Lung (tissue), 12 donors: ENCODE results near the gene PPARD. TPM values are rescaled to one million over a fixed set of nuclear protein-coding genes. Genes with fewer than 3 reads are reported as not detected.

ENCODE experiments used
- ATAC-seq: fragments of 200-7000 bp; cut with Tn5 transposase; one replicate; pipeline ENCODE4 v1.9.1; 2020; ENCODE audit warnings: moderate number of reproducible peaks; ENCODE audit not compliant: insufficient read depth, low FRiP score
- DNase-seq, 3 donors: peaks; one replicate each; pipeline ENCODE4 v3.0.0-alpha.2; 2013 to 2017
- H3K27ac ChIP-seq, 2 donors: one replicate each; pipeline ENCODE4 v1.5.1; 2013; ENCODE audit warnings: mild to moderate bottlenecking in 2 of 2, moderate library complexity in 2 of 2, control low read depth in 1 of 2, inconsistent platforms in 1 of 2, low read depth in 1 of 2, low read length in 1 of 2
- H3K27me3 ChIP-seq, 3 donors: one replicate each; pipeline ENCODE4 v1.5.1; 2013; ENCODE audit warnings: low read length in 2 of 3; ENCODE audit not compliant: control insufficient read depth in 3 of 3, insufficient read depth in 3 of 3
- H3K36me3 ChIP-seq, 4 donors: one replicate each; pipeline ENCODE4 v1.5.1; 2013; ENCODE audit warnings: low read length in 4 of 4, mild to moderate bottlenecking in 1 of 4, moderate library complexity in 1 of 4; ENCODE audit not compliant: control insufficient read depth in 4 of 4, insufficient read depth in 4 of 4
- H3K4me1 ChIP-seq, 5 donors: one replicate each; pipeline ENCODE4 v1.5.1; 2013; ENCODE audit warnings: low read length in 5 of 5, mild to moderate bottlenecking in 2 of 5, moderate library complexity in 1 of 5; ENCODE audit not compliant: control insufficient read depth in 5 of 5, insufficient read depth in 5 of 5
- H3K4me3 ChIP-seq: one replicate; pipeline ENCODE4 v1.5.1; 2013; ENCODE audit warnings: mild to moderate bottlenecking, control low read depth, moderate library complexity
- H3K9ac ChIP-seq, 2 donors: one replicate each; pipeline ENCODE4 v1.5.1; 2013; ENCODE audit warnings: low read length in 2 of 2, control low read depth in 1 of 2; ENCODE audit not compliant: insufficient read depth in 1 of 2
- H3K9me3 ChIP-seq, 4 donors: one replicate each; pipeline ENCODE4 v1.5.1; 2013; ENCODE audit warnings: low read length in 3 of 4, mild to moderate bottlenecking in 1 of 4, moderate library complexity in 1 of 4; ENCODE audit not compliant: control insufficient read depth in 4 of 4, insufficient read depth in 3 of 4
- CTCF ChIP-seq: IDR thresholded peaks from 2 replicates; pipeline ENCODE4 v1.5.1; 2012; ENCODE audit warnings: mild to moderate bottlenecking; ENCODE audit errors: control extremely low read depth, extremely low read depth
- WGBS, 2 donors: extraction: QIAGEN DNeasy Blood & Tissue Kit; methylation state at CpG; one replicate each; pipeline ENCODE4 v1.1.7; 2013; 5-methylcytosine and 5-hydroxymethylcytosine counted together
- polyA plus RNA-seq, 2 donors: library from polyadenylated mRNA; stranded (reverse); fragments of 200-250 nt; gene quantifications; one replicate each; pipeline ENCODE4 v1.2.1, GENCODE V29; 2013
- total RNA-seq, 2 donors: library from RNA; depleted of rRNA in 1 of 2; stranded (reverse); fragments of >200 nt in 1 of 2; gene quantifications; one replicate each; pipeline ENCODE4 v1.2.1, GENCODE V29; 2014 to 2021
- donor health status: control.
- donor health status: control.
- donor health status: Bipolar disorder and iron deficiency.
- donor health status: healthy.
- donor health status: DM: yes; HTN: yes; CAD: no.

The PPARD gene
- total and polyA plus RNA-seq, 4 donors: 11.3 to 27.8 (median 24.5) TPM

- Histone ChIP-seq H3K4me1 (peaks cover 0 to 9% (median 0%) of the 10 kb centered on the region in 5 donors), H3K27me3 (no peaks in the 10 kb centered on the region), H3K9ac (no peak overlapping the region), H3K9me3 (no peaks in the 10 kb centered on the region), H3K36me3 (peaks cover 0 to 6% (median 2%) of the 10 kb centered on the region in 4 donors), H3K27ac (no peak overlapping the region), H3K4me3 (no peak overlapping the region)
- TF ChIP-seq CTCF: no peak
- no peak for DNase-seq
- no peak for ATAC-seq
- 77 to 92% methylated on average over 2 of the region's 2 CpGs for WGBS, 2 donors
These were observed 33.9 kb downstream of the PPARD start for GRCh38 chr6:35376281-35376680.

DNA sequence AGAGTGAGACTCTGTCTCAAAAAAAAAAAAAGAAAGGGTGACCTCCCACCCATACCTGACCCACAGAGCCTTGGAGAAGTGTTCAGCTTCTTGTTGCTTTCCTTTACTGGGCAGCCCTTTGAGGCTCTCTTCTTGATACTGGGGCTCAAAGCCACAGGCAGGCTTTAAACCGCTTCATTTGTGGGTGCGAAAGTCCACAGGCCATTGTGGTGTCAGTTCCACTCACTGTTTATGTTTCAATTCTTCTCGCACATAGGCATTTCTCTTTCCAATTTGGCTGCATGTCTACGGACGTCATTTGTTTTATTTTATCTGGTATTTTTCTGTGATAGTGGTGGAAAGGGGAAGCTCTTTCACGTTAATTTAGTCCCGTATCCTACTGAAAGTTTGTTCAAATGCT is 34.6 kb downstream of the PPARD start:
- DNase-seq (peak; percentile 34 to 81 (median 68)), ATAC-seq (no peak)
- H3K27ac ChIP-seq: no peak overlapping the region
- peaks cover 0 to 6% (median 2%) of the 10 kb centered on the region in 4 donors for H3K36me3 ChIP-seq
- WGBS, 2 donors: 50 to 63% methylated on average over 7 of the region's 7 CpGs
- no peaks in the 10 kb centered on the region for H3K27me3 ChIP-seq
- peaks cover 0 to 9% (median under 1%) of the 10 kb centered on the region in 5 donors for H3K4me1 ChIP-seq
- no peak for TF ChIP-seq CTCF
- H3K9me3 ChIP-seq: no peaks in the 10 kb centered on the region
- no peak overlapping the region for H3K9ac ChIP-seq
- H3K4me3 ChIP-seq: no peak overlapping the region

DNA sequence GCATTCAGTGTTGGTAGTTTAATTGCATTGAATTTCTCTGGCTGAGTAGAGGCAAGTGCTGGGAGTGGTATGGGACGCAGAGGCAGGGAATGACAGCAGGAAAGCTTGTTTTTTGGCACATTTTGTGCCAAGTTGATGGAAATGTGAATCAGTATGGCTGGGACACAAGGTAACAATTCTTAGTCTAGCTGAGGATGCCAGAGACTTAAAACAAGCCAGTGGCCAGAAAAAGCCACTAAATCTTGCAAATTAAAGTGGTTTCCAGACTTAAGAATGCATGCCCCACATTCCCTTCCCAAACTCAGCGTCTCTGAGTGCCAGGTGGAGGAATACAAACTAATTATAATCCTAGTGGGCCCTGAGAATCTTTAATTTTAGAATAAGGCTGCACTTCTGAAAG is 35.9 kb downstream of the PPARD start:
- H3K4me1 ChIP-seq: peaks cover 0 to 9% (median 3%) of the 10 kb centered on the region in 5 donors
- 86 to 98% methylated on average over 2 of the region's 2 CpGs for WGBS, 2 donors
- no peak overlapping the region for H3K9ac ChIP-seq
- H3K9me3 ChIP-seq: peaks cover 0 to 2% (median 0%) of the 10 kb centered on the region in 4 donors
- TF ChIP-seq CTCF: no peak
- DNase-seq (no peak), ATAC-seq (no peak)
- no peak overlapping the region for H3K27ac ChIP-seq
- peaks cover 0 to 4% (median 2%) of the 10 kb centered on the region in 4 donors for H3K36me3 ChIP-seq
- H3K4me3 ChIP-seq: no peak overlapping the region
- H3K27me3 ChIP-seq: no peaks in the 10 kb centered on the region

GRCh38 chr6:35381132-35381531 is 38.8 kb downstream of the PPARD start:
- DNase-seq: no peak
- Histone ChIP-seq H3K4me1 (peaks cover 0 to 12% (median 6%) of the 10 kb centered on the region in 5 donors), H3K27ac (no peak overlapping the region), H3K36me3 (peaks cover 0 to 2% (median 0%) of the 10 kb centered on the region in 4 donors), H3K4me3 (no peak overlapping the region), H3K9me3 (peaks cover 0 to 2% (median 0%) of the 10 kb centered on the region in 4 donors), H3K27me3 (no peaks in the 10 kb centered on the region), H3K9ac (no peak overlapping the region)
- no peak for TF ChIP-seq CTCF
- no peak for ATAC-seq
- 97 to 99% methylated on average over 6 of the region's 6 CpGs for WGBS, 2 donors
